GM18909 (cell line): ENCODE measurements around the gene TRIM3.
"Not testable (repeated sequence)": the region's sequence is repeated elsewhere in the genome, so short reads cannot be mapped to it uniquely, and the experiment has no call there.

Experiments used
- ATAC-seq: cut with Tn5 transposase; IDR thresholded peaks from one replicate; pipeline ENCODE4 v1.9.1; 2021; ENCODE audit warnings: mild to moderate bottlenecking; ENCODE audit not compliant: unreplicated experiment, poor library complexity

TRIM3 gene

GRCh38 chr11:6473451-6474412 is at the start of gene TRIM3:
TRIM3 (minus strand) TSS chr11:6473941; CDS start chr11:6465695, 8,246 bp downstream.
- ATAC-seq = peak; percentile 64

DNA sequence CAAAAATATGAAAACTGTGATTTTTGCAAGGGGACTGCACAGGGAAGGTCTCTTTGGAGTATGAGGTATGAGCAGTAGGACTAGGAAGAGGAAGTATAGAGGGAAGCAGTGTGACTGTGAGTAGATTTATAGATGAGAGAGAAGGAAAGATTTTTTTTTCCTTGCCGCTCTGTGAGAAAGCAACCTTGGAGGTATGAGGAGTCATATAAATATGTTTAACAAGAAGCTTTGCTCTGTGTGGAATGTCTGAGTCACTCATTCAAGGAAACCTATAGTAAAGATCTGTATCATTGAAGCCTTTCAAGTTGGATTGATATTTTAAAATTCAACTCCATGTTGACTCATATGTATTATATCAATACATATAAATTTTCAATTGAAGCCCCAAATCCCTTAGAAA is 49.5 kb upstream of the TRIM3 start:
- no peak for ATAC-seq

DNA sequence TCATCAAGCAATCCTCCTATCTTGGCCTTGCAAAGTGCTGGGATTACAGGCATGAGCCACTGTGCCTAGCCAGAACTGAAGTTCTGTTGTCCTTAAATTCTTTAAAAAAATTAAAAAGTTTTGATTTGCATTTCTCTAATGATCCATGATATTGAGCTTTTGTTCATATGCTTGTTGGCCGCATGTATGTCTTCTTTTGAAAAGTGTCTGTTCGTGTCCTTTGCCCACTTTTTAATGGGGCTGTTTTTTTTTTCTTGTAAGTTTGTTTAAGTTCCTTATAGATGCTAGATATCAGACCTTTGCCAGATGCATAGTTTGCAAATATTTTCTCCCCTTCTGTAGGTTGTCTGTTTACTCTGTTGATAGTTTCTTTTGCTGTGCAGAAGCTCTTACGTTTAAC is 48.2 kb upstream of the TRIM3 start:
- ATAC-seq = not testable (repeated sequence)

- no peak for ATAC-seq
These were observed 46.5 kb upstream of the TRIM3 start for GRCh38 chr11:6520265-6520664.

DNA sequence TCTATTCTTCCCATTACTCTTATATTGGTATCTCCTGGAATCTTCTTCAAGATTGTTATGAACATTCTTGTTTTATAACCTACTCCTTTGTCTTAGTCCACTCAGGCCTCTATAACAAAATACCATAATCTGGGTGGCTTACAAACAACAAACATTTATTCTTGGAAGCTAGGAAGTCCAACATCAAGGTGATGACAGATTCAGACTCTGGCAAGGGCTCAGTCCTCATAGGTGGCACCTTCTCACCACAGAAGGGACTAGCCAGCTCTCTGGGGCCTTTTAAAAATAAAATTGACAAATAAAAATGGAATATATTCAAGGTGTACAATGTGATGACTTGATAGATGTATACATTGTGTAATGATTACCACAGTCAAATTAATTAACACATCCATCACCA is 43.1 kb upstream of the TRIM3 start:
- ATAC-seq = no peak

- ATAC-seq = no peak
These were observed 32.0 kb upstream of the TRIM3 start for GRCh38 chr11:6505577-6506240.

DNA sequence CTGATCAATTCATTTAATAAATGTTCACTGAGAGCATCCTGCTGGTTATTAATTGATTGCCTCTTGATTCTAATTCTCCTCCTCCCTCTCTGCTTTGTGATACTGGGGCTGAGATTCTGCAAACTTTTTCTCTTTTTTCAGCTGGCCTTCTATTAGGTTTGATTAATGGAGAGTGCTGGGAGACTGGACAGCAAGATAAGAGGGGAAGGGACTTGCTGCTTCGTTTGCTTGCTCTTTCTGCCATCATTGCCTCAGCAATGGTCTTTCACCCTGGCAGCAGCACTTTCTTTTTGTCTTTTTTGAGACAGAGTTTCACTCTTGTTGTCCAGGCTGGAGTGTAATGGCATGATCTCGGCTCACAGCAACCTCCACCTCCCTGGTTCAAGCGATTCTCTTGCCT is 30.4 kb upstream of the TRIM3 start:
- no peak for ATAC-seq

- no peak for ATAC-seq
These were observed 28.6 kb upstream of the TRIM3 start for GRCh38 chr11:6502382-6502781.

GRCh38 chr11:6498544-6498943 is 24.8 kb upstream of the TRIM3 start:
- ATAC-seq = no peak

- no peak for ATAC-seq
These were observed 24.4 kb upstream of the TRIM3 start for GRCh38 chr11:6498121-6498520.

DNA sequence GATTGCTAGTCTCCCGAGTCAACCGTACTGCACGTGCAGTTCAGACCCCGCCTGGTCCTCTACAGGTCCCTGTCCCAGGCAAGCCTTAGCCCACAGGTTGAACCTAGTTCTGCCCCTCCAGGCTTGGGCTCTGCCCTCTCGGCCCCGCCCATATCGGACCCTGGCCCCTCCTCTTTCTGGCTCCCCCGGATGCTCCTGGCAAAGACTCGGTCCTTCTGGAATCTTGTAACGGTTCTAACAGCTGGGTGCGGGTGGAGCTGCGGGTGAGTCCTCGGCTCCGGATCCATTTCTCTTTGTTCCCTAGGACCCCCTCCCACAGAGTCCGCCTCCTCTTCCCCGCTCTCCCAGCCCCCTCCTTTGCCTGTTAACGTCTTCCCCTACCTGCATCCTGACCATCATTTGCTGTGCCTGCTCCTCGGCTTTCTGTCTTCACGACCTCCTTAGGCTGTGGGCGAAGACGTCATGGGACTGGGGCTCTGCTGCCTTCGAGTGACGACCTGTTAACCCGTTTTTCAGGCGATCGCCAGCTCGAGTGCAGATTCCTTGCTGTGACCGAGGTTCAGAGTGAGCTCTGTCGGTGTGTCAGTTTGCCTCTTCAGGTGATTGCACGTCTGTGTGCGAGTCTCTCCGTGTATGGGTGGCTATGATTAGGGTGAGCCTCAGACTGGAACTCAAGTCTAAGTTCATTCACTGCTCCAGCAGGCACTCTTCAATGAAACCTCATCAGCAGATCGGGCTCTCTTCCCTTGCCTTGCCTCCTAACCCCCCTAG is 23.5 kb upstream of the TRIM3 start, which contains the start of gene DNHD1:
DNHD1 (plus strand) TSS at position 212 of the 771 bp plus-strand sequence. CDS start 936 bp downstream, outside the sequence.
- ATAC-seq = no peak

- no peak for ATAC-seq
These were observed 15.6 kb upstream of the TRIM3 start for GRCh38 chr11:6489306-6489705.

- no peak for ATAC-seq
These were observed 15.1 kb upstream of the TRIM3 start for GRCh38 chr11:6488821-6489220.

- ATAC-seq = no peak
These were observed 14.6 kb upstream of the TRIM3 start for GRCh38 chr11:6488342-6488741.

- ATAC-seq = no peak
These were observed 13.2 kb upstream of the TRIM3 start for GRCh38 chr11:6486938-6487337.

GRCh38 chr11:6486256-6486655 is 12.5 kb upstream of the TRIM3 start:
- ATAC-seq = no peak

- ATAC-seq = no peak
These were observed 11.9 kb upstream of the TRIM3 start for GRCh38 chr11:6485661-6486060.

GRCh38 chr11:6483015-6483414 is 9.3 kb upstream of the TRIM3 start:
- ATAC-seq = no peak

DNA sequence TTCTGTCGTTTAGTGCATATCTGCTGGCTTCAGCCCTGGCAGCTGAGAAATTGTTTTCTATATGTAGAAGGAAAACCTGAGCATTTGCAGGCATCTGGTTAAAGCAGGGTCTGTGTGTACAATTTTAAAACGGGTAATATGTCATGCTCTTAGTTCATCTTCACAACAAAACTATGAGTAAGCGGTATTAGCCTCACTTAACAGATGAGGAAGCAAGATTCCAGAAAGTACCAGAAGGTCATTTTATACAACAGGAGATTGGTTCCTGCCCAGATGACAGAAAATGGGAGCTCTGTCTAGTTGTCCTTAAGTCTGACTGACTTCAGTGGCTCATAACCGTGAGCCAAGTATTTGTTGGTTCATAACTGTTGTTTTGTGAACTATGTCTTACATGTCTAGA is 8.7 kb upstream of the TRIM3 start:
- ATAC-seq = no peak

GRCh38 chr11:6481924-6482275 is 8.2 kb upstream of the TRIM3 start:
- no peak for ATAC-seq
